Measurements from ENCODE around the gene DNER. TPM values are rescaled to one million over a fixed set of nuclear protein-coding genes. Genes with fewer than 3 reads are reported as not detected.
"Not testable (repeated sequence)": the region's sequence is repeated elsewhere in the genome, so short reads cannot be mapped to it uniquely, and the experiment has no call there.

DNER gene, protein sequence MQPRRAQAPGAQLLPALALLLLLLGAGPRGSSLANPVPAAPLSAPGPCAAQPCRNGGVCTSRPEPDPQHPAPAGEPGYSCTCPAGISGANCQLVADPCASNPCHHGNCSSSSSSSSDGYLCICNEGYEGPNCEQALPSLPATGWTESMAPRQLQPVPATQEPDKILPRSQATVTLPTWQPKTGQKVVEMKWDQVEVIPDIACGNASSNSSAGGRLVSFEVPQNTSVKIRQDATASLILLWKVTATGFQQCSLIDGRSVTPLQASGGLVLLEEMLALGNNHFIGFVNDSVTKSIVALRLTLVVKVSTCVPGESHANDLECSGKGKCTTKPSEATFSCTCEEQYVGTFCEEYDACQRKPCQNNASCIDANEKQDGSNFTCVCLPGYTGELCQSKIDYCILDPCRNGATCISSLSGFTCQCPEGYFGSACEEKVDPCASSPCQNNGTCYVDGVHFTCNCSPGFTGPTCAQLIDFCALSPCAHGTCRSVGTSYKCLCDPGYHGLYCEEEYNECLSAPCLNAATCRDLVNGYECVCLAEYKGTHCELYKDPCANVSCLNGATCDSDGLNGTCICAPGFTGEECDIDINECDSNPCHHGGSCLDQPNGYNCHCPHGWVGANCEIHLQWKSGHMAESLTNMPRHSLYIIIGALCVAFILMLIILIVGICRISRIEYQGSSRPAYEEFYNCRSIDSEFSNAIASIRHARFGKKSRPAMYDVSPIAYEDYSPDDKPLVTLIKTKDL
- 1 to 10 TPM; 2.6 to 6.0 TPM for total RNA-seq

DNA sequence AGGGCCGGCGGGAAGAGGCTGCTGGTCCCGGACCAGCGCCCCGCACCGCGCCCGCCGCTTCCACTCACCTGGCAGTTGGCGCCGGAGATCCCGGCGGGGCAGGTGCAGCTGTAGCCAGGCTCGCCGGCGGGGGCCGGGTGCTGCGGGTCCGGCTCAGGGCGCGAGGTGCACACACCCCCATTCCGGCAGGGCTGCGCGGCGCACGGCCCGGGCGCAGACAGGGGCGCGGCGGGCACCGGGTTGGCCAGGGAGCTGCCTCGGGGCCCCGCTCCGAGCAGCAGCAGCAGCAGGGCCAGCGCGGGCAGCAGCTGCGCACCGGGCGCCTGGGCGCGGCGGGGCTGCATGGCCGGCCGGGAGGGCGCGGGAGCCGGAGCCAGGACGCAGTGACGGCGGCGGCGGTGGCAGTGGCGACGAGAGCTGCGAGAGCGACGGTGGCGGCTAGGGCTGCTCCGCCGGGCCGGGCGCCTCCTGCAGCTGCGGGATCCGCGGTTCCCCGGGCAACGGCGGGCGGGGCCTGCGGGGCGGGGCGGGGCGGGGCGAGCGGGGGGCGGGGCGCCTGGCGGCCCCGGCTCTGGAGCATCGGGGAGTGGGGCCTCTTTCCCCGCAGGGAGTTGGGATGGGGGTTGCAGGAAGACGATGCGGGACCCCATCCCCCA is at the start of gene DNER:
DNER (minus strand) TSS at position 476 of the 656 bp plus-strand sequence; CDS start at position 344, 132 bp downstream.
- Histone ChIP-seq H3K4me3 (peak within 1 kb of the TSS; percentile 28 to 41), H3K27ac (no peak within 1 kb of the TSS), H3K27me3 (replicated peaks; ENCODE audit: insufficient read depth) (peaks cover 4% of the 10 kb centered on the region), H3K4me1 (replicated peaks) (no peaks in the 10 kb centered on the region), H3K36me3 (no peaks in the 10 kb centered on the region), H3K9me3 (no peaks in the 10 kb centered on the region)
- no peak for TF ChIP-seq POLR2A (IDR thresholded peaks at IDR 0.05)
- TF ChIP-seq POLR2AphosphoS5 (IDR thresholded peaks at IDR 0.05): no peak
- TF ChIP-seq, protein P1, sequence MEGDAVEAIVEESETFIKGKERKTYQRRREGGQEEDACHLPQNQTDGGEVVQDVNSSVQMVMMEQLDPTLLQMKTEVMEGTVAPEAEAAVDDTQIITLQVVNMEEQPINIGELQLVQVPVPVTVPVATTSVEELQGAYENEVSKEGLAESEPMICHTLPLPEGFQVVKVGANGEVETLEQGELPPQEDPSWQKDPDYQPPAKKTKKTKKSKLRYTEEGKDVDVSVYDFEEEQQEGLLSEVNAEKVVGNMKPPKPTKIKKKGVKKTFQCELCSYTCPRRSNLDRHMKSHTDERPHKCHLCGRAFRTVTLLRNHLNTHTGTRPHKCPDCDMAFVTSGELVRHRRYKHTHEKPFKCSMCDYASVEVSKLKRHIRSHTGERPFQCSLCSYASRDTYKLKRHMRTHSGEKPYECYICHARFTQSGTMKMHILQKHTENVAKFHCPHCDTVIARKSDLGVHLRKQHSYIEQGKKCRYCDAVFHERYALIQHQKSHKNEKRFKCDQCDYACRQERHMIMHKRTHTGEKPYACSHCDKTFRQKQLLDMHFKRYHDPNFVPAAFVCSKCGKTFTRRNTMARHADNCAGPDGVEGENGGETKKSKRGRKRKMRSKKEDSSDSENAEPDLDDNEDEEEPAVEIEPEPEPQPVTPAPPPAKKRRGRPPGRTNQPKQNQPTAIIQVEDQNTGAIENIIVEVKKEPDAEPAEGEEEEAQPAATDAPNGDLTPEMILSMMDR (IDR thresholded peaks at IDR 0.05): no peak
- DNase-seq (ENCODE audit: low spot score): peak; percentile 30
- intact Hi-C loops (cut with DNase I): no loop called here
- 2% methylated on average over 48 of the region's 84 CpGs for WGBS

DNA sequence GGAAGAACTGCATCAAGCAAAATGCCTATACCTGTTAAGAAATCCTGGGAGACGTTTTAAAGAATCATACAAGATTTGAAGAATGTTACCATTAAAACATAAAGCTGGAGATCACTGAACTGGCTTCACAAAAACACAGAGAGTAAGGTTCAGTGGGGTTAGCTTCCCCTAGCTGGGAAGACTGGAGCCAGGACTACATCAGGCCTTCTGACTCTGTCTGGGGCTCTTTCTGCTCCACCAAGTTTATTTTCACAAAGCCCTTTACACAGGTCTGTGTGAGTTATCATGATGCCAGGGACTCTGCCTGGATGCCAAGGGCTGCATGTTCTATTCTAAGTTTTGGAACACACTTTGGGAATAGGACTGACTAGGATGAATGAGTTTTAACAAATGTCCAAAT is 47.3 kb upstream of the DNER start:
- DNase-seq (ENCODE audit: low spot score): no peak
- no peak overlapping the region for H3K27ac ChIP-seq
- no peaks in the 10 kb centered on the region for H3K36me3 ChIP-seq
- no peak overlapping the region for H3K4me3 ChIP-seq
- intact Hi-C loops (cut with DNase I): no loop called here
- no peaks in the 10 kb centered on the region for H3K9me3 ChIP-seq
- TF ChIP-seq POLR2AphosphoS5 (IDR thresholded peaks at IDR 0.05) (no peak), POLR2A (IDR thresholded peaks at IDR 0.05) (no peak)
- TF ChIP-seq, protein P1 (IDR thresholded peaks at IDR 0.05): no peak
- no peaks in the 10 kb centered on the region for H3K4me1 ChIP-seq (replicated peaks)
- no peaks in the 10 kb centered on the region for H3K27me3 ChIP-seq (replicated peaks; ENCODE audit: insufficient read depth)
- 63% methylated on average over 1 of the region's 1 CpG for WGBS

- H3K4me1 ChIP-seq (replicated peaks); intact Hi-C loops (cut with DNase I); H3K27me3 ChIP-seq (replicated peaks; ENCODE audit: insufficient read depth); H3K9me3 ChIP-seq; DNase-seq (ENCODE audit: low spot score); H3K27ac ChIP-seq; H3K4me3 ChIP-seq; H3K36me3 ChIP-seq: not testable (repeated sequence)
- 97% methylated on average over 10 of the region's 10 CpGs for WGBS
These were observed 43.1 kb upstream of the DNER start for GRCh38 chr2:229757462-229757861.

DNA sequence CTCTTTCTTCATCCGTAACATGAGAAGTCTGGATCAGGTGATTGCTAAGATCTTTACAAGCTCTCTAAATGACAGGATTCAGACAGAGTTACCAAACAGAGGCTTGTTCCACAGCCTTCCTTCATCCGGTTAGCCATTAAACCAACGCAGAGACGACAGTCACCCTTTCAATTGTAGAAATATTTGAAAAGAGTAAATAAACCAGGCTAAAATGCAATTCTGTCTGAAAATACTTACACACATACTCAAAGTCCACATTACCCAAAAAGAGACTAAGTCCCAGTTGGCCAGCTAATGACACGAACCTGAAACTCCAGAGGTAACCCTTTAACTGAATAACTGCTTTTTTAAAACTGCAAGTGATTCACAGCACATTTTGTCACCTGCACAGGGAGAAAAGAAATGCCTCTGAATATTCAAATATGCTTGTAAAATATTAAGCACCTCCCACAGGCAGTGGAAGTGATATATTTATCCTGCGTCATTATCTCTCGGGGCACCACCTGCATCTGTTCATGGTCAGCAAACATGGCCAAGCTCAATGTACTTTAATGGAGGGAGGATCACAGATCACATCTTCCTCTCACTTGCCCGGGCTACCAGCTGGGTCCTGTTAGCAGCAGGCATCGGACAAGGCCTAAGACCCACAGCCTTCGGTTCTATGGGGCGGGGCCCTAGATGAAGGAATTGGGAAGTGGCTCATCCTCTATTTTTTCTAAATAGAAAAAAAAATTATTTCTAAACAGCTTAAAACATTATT is 38.8 kb upstream of the DNER start:
- Histone ChIP-seq H3K9me3 (no peaks in the 10 kb centered on the region), H3K36me3 (no peaks in the 10 kb centered on the region), H3K27me3 (replicated peaks; ENCODE audit: insufficient read depth) (no peaks in the 10 kb centered on the region), H3K4me3 (no peak overlapping the region), H3K4me1 (replicated peaks) (no peaks in the 10 kb centered on the region), H3K27ac (no peak overlapping the region)
- TF ChIP-seq POLR2AphosphoS5 (IDR thresholded peaks at IDR 0.05) (no peak), POLR2A (IDR thresholded peaks at IDR 0.05) (no peak)
- TF ChIP-seq, protein P1 (IDR thresholded peaks at IDR 0.05): no peak
- intact Hi-C loops (cut with DNase I): no loop called here
- 33% methylated on average over 11 of the region's 11 CpGs for WGBS
- no peak for DNase-seq (ENCODE audit: low spot score)

DNA sequence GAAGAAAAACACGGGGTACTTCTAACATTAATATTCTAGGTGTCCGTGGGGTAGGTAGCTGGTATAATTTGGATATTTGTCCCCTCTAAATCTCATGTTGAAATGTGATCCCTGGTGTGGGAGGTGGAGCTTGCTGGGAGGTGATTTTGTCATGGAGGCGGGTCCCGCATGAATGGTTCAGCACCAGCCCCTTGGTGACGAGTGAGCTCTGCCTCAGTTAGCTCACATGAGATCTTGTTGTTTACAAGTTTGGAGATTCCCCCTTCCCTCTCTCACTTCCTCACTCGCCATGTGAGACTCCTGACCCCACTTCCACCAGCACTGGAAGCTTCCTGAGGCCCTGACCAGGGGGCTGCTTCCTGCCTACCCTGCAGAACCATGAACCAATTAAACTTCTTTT is 35.4 kb upstream of the DNER start:
- no peaks in the 10 kb centered on the region for H3K9me3 ChIP-seq
- TF ChIP-seq, protein P1 (IDR thresholded peaks at IDR 0.05): no peak
- H3K4me1 ChIP-seq (replicated peaks): no peaks in the 10 kb centered on the region
- intact Hi-C loops (cut with DNase I): no loop called here
- H3K36me3 ChIP-seq: no peaks in the 10 kb centered on the region
- H3K27ac ChIP-seq: no peak overlapping the region
- DNase-seq (ENCODE audit: low spot score): no peak
- 93% methylated on average over 6 of the region's 6 CpGs for WGBS
- no peak overlapping the region for H3K4me3 ChIP-seq
- no peaks in the 10 kb centered on the region for H3K27me3 ChIP-seq (replicated peaks; ENCODE audit: insufficient read depth)
